Ectodermal cell (in vitro differentiated cells): Measurements from ENCODE around the gene HMX3. TPM values are rescaled to one million over a fixed set of nuclear protein-coding genes. Genes with fewer than 3 reads are reported as not detected.

Experiments used
- H3K27ac ChIP-seq: 2 replicates; pipeline ENCODE4 v1.7.0; 2013; ENCODE audit warnings: mild to moderate bottlenecking, low read depth, low read length; ENCODE audit not compliant: insufficient read depth, poor library complexity, severe bottlenecking
- H3K27me3 ChIP-seq: 2 replicates; pipeline ENCODE4 v1.7.0; 2013; ENCODE audit warnings: mild to moderate bottlenecking, low read length; ENCODE audit not compliant: insufficient read depth, control insufficient read depth, poor library complexity, severe bottlenecking
- H3K36me3 ChIP-seq: one replicate; pipeline ENCODE4 v1.7.0; 2013; ENCODE audit warnings: low read length; ENCODE audit not compliant: control insufficient read depth, insufficient read depth
- H3K4me1 ChIP-seq: one replicate; pipeline ENCODE4 v1.7.0; 2013; ENCODE audit warnings: low read length; ENCODE audit not compliant: control insufficient read depth, insufficient read depth
- H3K4me3 ChIP-seq: 2 replicates; pipeline ENCODE4 v1.7.0; 2013; ENCODE audit warnings: low read depth, low read length, control low read depth; ENCODE audit not compliant: insufficient read depth
- H3K9me3 ChIP-seq: 2 replicates; pipeline ENCODE4 v1.7.0; 2013; ENCODE audit warnings: mild to moderate bottlenecking, low read length, moderate library complexity; ENCODE audit not compliant: control insufficient read depth
- WGBS, 2 experiments: methylation state at CpG; one replicate each; pipeline ENCODE4 v1.1.7; 2013; ENCODE audit warnings: missing lambda C conversion rate in 2 of 2; 5-methylcytosine and 5-hydroxymethylcytosine counted together
- polyA plus RNA-seq, 4 experiments: library from polyadenylated mRNA; stranded (reverse); fragments of 50-300 nt; gene quantifications; one replicate each; pipeline ENCODE4 v1.2.3, GENCODE V29; 2013

Gene HMX3
- polyA plus RNA-seq (2013, experiment 1 of 4) = not detected
- polyA plus RNA-seq (2013, experiment 2 of 4) = 0.21 TPM
- not detected for polyA plus RNA-seq (2013, experiment 3 of 4)
- 0.32 TPM for polyA plus RNA-seq (2013, experiment 4 of 4)

DNA sequence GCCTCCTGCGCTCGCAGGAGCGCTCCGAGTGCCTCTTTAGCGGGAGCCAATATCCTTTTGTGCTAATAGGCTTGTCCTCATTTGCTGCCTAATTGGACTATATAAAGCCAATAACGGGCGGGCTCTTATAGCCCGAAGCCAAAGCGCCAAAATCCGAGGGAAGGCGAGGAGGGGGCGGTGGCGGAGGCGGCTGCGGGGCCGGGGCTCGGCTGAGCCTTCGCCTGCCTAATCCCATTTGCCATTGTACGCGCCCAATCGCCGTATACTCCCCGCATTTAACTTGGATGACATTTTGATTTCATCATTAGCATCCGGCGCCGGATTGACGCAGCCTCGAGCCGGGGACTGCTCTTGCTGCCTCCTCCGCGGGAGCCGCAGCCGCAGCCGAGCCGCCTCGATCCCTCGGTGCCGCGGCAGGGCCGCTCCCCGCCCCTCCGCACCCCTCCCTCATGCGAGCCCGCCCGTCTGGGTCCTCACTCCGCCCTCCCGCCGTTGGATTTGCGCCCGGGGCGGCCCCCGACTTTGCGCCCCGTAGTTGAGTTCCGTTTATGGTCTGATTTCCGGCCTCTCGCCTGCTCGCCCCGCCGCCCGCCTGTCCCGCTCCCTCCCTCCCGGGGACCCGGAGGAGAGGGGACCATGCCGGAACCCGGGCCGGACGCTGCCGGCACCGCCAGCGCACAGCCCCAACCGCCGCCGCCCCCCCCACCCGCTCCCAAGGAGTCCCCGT is at the start of gene HMX3:
Gene HMX3 (plus strand): TSS at position 556 of the 727 bp plus-strand sequence. CDS start 81 bp downstream, at position 637.
- 0 to 1% methylated on average over 76 of the region's 76 CpGs for WGBS, 2 experiments
- H3K4me3 ChIP-seq = peak within 1 kb of the TSS; percentile 29

DNA sequence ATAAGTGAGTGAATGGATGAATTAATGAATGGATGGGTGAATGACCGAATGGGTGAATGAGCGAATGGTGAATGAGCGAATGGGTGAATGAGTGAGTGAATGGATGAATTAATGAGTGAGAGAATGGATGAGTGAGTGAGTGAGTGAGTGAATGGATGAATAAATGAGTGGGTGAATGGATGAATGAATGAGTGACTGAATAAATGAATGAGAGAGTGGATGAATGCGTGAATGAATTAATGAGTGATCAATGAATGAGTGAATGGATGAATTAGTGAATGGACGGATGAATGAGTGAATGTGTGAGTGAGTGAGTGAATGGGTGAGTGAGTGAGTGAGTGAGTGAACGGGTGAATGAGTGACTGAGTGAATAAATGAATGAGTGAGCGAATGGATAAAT is 49.5 kb upstream of the HMX3 start:
- no peak overlapping the region for H3K27ac ChIP-seq
- no peaks in the 10 kb centered on the region for H3K9me3 ChIP-seq
- WGBS, 2 experiments = 92 to 95% methylated on average over 7 of the region's 7 CpGs
- no peaks in the 10 kb centered on the region for H3K36me3 ChIP-seq
- H3K4me1 ChIP-seq = no peaks in the 10 kb centered on the region
- H3K4me3 ChIP-seq = no peak overlapping the region
- H3K27me3 ChIP-seq = no peaks in the 10 kb centered on the region

More for the DNA sequence above, at the start of gene HMX3:
- Histone ChIP-seq H3K27me3 (peaks cover 100% of the 10 kb centered on the region), H3K4me1 (peaks cover 34% of the 10 kb centered on the region), H3K36me3 (no peaks in the 10 kb centered on the region), H3K9me3 (no peaks in the 10 kb centered on the region), H3K27ac (no peak within 1 kb of the TSS)

DNA sequence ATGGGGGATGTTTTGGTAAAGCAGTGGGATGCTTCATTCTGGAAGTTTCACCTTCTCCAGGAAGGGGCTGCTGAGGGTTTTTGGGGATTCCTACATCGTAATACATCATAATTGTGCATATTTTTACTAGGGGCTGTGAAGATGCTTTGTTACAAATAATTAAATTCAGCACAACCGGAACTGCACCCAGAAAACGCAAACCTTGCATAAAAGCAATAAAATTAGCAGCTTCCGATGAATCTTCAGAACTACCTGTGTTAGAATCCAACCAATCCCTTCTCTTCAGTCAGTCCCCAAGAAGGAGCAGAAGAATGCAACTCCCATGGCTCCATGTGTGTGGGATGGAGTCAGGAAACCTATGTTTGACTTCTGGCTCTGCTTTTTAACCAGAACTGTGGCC is 48.4 kb upstream of the HMX3 start:
- H3K27me3 ChIP-seq = no peaks in the 10 kb centered on the region
- WGBS, 2 experiments = 89 to 97% methylated on average over 3 to 4 of the region's 4 CpGs
- no peak overlapping the region for H3K4me3 ChIP-seq
- H3K27ac ChIP-seq = no peak overlapping the region
- no peaks in the 10 kb centered on the region for H3K36me3 ChIP-seq
- H3K4me1 ChIP-seq = no peaks in the 10 kb centered on the region
- H3K9me3 ChIP-seq = no peaks in the 10 kb centered on the region

DNA sequence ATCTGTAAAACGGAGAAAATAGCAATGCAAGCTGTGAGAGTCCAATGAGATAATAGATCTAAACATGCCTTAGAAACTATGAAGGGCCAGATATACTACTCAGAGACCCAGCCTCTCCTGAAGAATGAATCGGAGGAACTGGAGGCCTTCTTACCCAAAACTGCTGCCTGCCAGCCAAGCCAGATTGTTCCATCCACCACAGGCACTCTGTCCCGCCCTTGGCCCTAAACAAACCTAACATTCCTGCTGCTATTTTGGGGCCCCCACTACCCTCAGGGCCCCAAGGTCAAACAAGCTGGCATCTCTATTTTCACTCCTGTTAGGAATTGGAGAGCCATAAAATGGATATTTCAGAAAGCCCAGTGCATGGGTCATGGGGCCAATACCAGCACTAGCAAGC is 48.0 kb upstream of the HMX3 start:
- H3K4me3 ChIP-seq = no peak overlapping the region
- H3K27ac ChIP-seq = no peak overlapping the region
- H3K9me3 ChIP-seq = no peaks in the 10 kb centered on the region
- H3K4me1 ChIP-seq = no peaks in the 10 kb centered on the region
- WGBS, 2 experiments = 93 to 97% methylated on average over 3 of the region's 3 CpGs
- H3K36me3 ChIP-seq = no peaks in the 10 kb centered on the region
- H3K27me3 ChIP-seq = no peaks in the 10 kb centered on the region

DNA sequence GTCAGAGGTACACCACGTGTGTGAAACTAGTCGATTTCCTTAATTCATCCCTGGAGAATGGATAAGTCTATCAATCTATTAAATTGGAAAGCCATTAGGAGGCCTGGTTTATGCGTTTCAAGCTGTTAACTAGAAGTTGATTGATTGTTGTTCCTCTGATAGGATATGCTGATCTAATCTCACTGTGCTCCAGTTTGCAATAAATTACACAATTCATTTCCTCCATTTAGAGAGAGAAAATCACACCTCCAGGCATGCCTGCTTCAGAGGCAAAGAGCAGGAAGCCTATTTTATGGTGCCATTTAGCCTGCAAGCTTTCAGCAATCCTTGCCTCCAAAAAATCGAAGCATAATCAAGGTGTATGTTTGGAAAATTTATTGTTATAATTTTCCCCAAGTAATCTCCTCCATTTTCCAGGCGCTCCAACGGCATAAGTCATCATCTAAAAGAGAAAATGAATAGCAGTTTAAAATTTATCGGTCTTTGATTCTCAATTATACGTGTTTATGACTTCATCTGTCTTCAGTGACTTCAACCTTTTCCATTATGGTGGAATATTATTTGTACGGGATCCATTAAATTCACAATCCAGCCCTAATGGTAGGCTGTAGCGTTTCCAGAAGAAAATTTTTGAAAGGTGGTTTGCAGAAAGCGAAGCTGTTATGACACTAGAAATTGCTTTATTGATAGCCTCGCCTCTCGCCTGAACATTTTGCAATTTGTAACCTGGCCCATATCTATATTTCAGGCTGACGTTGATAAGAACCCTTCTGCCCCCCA is 42.9 kb upstream of the HMX3 start:
- Histone ChIP-seq H3K36me3 (no peaks in the 10 kb centered on the region), H3K27me3 (no peaks in the 10 kb centered on the region), H3K4me1 (no peaks in the 10 kb centered on the region), H3K4me3 (no peak overlapping the region), H3K9me3 (no peaks in the 10 kb centered on the region), H3K27ac (no peak overlapping the region)
- 93 to 95% methylated on average over 13 to 14 of the region's 14 CpGs for WGBS, 2 experiments

DNA sequence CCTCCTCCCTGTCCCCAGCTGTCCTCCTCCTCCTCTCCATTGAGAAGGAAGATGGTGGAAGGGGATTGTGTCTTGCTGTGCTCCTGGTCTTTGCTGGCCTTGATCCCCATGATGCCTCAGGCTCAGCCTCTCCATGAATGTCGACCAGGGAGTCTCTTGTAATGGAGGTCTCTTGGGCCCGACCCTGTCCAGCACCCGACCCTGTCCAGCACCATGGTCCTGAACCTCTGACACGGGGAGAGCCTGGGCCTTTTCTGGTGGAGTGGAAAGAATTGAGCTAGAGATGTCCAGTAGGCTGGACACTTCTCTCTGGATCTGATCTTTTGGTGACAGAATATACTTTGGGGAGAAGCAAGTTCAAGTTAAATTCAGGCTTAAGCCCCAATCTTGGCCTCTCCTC is 42.3 kb upstream of the HMX3 start:
- H3K27ac ChIP-seq = no peak overlapping the region
- H3K4me1 ChIP-seq = no peaks in the 10 kb centered on the region
- no peak overlapping the region for H3K4me3 ChIP-seq
- H3K36me3 ChIP-seq = no peaks in the 10 kb centered on the region
- H3K27me3 ChIP-seq = no peaks in the 10 kb centered on the region
- no peaks in the 10 kb centered on the region for H3K9me3 ChIP-seq
- 83 to 85% methylated on average over 4 of the region's 4 CpGs for WGBS, 2 experiments

DNA sequence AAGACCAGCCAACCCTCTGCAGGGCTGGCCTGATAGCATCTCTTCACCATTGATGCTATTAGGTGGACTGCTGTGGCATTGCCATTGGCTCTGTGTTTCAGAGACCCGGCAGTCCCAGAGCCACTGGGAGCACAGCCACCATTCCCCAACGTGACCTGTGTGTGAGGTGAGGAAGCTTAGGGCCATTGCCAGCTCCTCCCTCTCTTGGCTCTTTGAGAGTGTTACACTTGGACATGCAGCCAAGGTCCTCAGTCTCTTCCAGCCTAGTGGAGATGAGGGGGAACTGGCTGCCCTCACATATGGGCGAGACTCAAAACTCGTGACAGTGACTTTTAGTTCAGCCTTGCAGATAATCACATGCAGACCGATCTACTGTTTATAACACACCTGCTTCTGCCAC is 39.3 kb upstream of the HMX3 start:
- WGBS, 2 experiments = 86 to 88% methylated on average over 5 of the region's 5 CpGs
- Histone ChIP-seq H3K4me1 (no peaks in the 10 kb centered on the region), H3K9me3 (no peaks in the 10 kb centered on the region), H3K27me3 (no peaks in the 10 kb centered on the region), H3K36me3 (no peaks in the 10 kb centered on the region), H3K27ac (no peak overlapping the region), H3K4me3 (no peak overlapping the region)

DNA sequence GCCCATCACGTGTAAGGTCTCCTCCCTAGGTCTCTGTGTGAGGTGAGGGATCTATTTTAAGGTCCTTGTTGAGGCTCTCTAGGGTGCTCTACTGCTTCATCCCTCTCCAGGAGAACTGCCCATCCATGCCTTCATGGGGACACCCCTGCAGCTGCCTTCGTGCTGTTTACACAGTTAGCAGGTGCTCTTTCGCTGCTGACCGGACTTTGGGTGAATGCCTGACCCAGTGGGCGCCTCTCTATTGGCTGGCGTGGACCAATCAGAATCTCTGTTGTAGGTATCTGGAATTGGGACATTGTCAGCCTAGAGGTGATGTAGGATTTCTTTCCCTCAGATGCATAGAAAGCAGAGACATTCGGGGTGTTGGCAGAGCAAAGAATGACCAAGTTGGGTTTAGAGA is 38.7 kb upstream of the HMX3 start:
- Histone ChIP-seq H3K27ac (no peak overlapping the region), H3K4me3 (no peak overlapping the region), H3K36me3 (no peaks in the 10 kb centered on the region), H3K4me1 (no peaks in the 10 kb centered on the region), H3K9me3 (no peaks in the 10 kb centered on the region), H3K27me3 (no peaks in the 10 kb centered on the region)
- 86% methylated on average over 7 of the region's 7 CpGs for WGBS, 2 experiments

DNA sequence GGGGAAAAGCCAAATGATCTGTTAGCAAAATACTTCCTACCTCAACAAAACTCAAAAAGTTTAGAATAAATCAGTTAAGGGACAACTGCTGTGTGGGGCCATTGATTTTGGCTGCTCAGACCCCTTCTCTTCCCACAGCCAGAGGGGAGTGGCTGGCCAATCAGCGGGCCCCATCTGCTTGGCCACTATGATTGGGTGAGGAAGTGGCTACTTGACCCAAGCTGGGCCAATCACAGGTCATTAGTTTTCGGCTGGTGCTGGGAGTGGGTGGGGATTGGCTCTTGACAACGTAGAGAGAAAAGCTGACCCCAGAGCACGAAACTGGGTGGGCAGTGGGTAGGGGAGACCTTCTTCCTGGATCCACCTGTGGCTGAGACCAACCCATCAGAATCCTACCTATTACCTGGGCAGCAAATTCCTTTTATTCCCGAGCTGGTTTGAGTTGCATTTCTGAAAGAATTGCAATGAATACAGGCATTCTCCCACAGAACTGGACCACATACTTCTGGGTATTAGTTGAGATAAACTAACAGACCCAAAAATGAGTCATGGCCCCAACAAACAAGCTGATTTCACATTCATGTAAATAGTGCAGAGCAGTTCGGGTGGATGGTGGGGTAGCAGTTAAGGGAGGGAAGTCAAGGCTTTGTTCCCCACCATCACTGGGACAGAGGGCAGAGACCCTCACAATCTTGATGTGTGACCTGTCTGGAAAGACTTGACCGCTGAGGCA is 35.6 kb upstream of the HMX3 start:
- H3K27ac ChIP-seq = no peak overlapping the region
- 92 to 93% methylated on average over 7 of the region's 7 CpGs for WGBS, 2 experiments
- no peaks in the 10 kb centered on the region for H3K4me1 ChIP-seq

DNA sequence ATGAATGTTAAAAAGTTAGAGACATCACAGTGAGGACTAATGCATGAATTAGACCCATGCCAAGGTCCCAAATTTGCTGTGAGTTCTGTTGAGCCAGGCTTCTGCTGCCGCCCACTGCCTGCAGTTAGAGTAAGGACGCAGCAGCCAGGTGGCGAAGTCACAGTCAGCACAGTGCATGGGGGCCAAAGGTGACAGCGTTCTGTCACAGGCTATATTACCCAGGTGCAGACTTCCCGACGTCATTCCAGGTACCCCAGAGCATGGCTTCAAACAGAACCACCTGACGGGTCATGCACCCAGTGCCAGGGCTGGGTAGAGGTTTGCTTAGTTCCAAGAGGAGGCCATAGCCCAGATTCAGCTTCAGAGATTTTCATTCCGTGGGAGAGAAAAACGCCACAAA is 33.9 kb upstream of the HMX3 start:
- Histone ChIP-seq H3K36me3 (no peaks in the 10 kb centered on the region), H3K4me3 (no peak overlapping the region), H3K4me1 (no peaks in the 10 kb centered on the region), H3K27me3 (no peaks in the 10 kb centered on the region), H3K9me3 (no peaks in the 10 kb centered on the region), H3K27ac (no peak overlapping the region)
- 81 to 84% methylated on average over 9 of the region's 9 CpGs for WGBS, 2 experiments

More for the DNA sequence above, 35.6 kb upstream of the HMX3 start:
- Histone ChIP-seq H3K27me3 (no peaks in the 10 kb centered on the region), H3K36me3 (no peaks in the 10 kb centered on the region), H3K9me3 (no peaks in the 10 kb centered on the region), H3K4me3 (no peak overlapping the region)
